Muscle layer of duodenum (tissue), 2 donors: ENCODE data around the gene PAM.

Experiments used
- H3K27ac ChIP-seq: one replicate; pipeline ENCODE4 v1.7.0; 2013; ENCODE audit warnings: mild to moderate bottlenecking, low read length
- H3K27me3 ChIP-seq: one replicate; pipeline ENCODE4 v1.7.0; 2013; ENCODE audit warnings: low read depth, mild to moderate bottlenecking, control low read depth, low read length
- H3K36me3 ChIP-seq, 2 donors: one replicate each; pipeline ENCODE4 v1.7.0; 2013; ENCODE audit warnings: low read length in 2 of 2, control low read depth in 1 of 2, mild to moderate bottlenecking in 1 of 2; ENCODE audit not compliant: insufficient read depth in 2 of 2, control insufficient read depth in 1 of 2
- H3K4me1 ChIP-seq, 2 donors: one replicate each; pipeline ENCODE4 v1.7.0; 2013; ENCODE audit warnings: low read length in 2 of 2, mild to moderate bottlenecking in 2 of 2, control low read depth in 1 of 2, moderate library complexity in 1 of 2; ENCODE audit not compliant: insufficient read depth in 2 of 2, control insufficient read depth in 1 of 2
- H3K4me3 ChIP-seq, 2 donors: one replicate each; pipeline ENCODE4 v1.7.0; 2013; ENCODE audit warnings: low read length in 2 of 2, low read depth in 1 of 2, mild to moderate bottlenecking in 1 of 2
- H3K9me3 ChIP-seq, 2 donors: one replicate each; pipeline ENCODE4 v1.7.0; 2013; ENCODE audit warnings: low read length in 2 of 2, control low read depth in 1 of 2, mild to moderate bottlenecking in 1 of 2; ENCODE audit not compliant: control insufficient read depth in 1 of 2
- donor health status: healthy.

The PAM gene

DNA sequence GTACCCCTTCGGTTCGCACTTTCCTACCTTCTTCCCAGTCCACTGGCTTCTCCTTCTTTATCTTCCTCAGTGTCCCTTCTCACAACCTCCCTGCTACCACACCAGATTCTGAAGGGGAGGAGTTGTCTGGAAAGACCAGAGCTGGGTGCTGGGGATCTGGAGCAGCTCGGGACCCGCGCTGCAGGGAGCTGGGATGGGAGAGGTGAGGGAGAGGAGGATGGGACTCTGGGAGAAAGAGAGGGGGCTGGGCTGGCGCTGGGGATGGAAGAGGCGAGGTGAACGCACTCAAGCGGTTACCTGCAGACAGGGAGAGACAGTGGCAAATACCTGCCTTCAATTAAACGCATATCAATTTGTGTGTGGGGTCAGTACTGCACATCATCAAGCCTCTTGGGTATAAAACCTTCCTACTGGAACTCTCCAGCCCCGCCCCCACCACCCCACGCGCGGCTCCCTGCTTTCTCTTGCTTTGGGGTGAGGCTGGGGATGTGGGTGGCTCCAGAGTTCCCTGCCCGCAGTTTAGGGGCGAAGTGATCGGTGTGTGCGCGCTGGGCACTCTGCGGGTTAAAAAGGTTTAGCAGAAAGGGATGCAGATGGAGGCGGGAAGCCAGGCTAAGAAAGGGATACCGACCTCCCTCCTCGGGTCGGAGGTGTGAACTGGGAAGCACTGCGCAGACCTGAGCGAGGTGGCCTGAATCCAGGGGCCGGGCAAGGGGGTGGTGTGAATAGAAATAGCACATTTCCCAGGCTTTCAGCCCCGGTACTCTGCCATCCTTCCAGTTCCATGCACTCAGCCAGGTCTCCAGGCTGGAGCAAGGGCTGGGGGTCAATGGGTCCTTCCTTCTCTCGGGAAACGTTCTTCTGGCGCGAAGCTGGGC lies 977 bp upstream of the PAM start:
- Histone ChIP-seq H3K27me3 (no peaks in the 10 kb centered on the region), H3K4me1 (peaks cover 0 to 4% of the 10 kb centered on the region in 2 donors), H3K27ac (no peak overlapping the region), H3K36me3 (no peaks in the 10 kb centered on the region), H3K4me3 (peak overlapping the region; percentile 72 to 83), H3K9me3 (no peaks in the 10 kb centered on the region)

DNA sequence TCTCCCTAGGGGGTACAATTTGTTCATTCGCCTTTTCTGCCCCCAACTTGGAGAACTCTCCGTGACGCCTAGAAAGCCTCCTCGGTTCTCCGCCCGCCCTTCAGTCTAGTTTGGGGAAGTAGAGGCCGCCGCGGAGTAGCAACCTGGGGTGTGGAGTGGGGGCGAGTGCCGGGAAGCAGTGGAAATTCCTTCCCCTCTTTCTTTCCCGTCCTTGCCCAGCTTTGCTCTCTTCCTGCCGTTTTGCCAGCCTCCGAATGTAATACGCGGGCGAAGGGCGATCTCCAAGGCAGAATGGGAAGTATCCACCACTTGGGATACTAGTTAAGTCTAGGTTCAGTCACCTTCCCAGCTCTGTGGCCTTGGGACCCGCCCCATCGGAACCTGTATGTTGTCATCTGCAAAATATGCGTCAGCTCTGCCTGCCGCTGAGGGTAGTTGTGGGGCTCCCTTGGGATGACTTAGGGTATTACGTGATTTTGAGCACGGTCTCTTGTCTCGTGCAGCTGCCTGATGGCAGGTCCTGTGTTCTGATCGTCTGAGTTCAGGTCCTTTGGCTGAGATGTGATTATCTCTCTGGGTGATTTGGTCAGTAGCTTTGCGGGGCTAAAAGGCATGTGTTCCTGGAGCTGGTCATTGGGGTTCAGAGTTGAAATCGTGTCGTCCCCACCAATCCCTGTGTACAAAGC lies 724 bp downstream of the PAM start:
- Histone ChIP-seq H3K9me3 (no peaks in the 10 kb centered on the region), H3K4me1 (peaks cover 0 to 15% of the 10 kb centered on the region in 2 donors), H3K27me3 (no peaks in the 10 kb centered on the region), H3K4me3 (peak overlapping the region; percentile 83 to 91), H3K27ac (peak overlapping the region; percentile 77), H3K36me3 (no peaks in the 10 kb centered on the region)

DNA sequence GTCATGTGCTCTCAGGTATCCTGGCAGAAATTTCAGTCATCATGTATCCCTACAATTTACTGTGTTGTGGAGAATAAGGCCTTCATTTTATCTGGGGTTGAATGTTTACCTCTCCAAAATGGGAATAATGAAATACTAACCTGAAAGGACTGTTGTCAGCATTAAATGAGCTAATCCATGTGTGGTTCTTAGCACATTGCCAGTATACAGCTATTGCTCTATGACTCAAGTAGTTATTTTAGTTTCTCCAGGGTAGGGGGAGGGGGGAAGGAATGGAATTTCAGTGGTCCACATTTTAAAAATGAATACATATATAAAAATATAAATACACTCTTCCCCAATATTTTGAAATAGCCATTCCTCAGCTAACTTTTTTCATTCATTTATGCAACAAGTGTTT lies 3.5 kb downstream of the PAM start:
- Histone ChIP-seq H3K4me1 (peaks cover 0 to 36% of the 10 kb centered on the region in 2 donors), H3K36me3 (no peaks in the 10 kb centered on the region), H3K27me3 (no peaks in the 10 kb centered on the region), H3K9me3 (no peaks in the 10 kb centered on the region), H3K4me3 (no peak overlapping the region), H3K27ac (no peak overlapping the region)

DNA sequence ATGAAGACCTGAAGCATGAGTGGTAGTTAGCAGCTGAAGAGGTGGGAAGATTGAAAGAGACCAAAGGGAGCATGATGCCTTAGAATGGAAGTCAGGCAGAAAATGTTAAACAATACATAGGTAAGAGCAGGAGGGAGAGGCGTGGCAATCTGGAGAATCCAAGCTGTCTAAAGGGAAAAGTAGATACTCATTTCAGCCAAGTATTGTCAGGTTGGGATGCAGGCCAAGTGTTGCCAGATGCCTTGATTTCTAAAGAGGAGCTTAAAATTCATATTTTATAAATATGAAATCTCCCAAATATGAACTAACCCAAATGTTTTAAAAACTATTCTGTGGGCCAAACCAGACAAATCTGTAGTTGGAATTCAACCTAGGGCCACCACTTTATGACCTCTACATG lies 4.2 kb downstream of the PAM start:
- H3K36me3 ChIP-seq = no peaks in the 10 kb centered on the region
- H3K4me3 ChIP-seq = no peak overlapping the region
- peaks cover 0 to 36% of the 10 kb centered on the region in 2 donors for H3K4me1 ChIP-seq

DNA sequence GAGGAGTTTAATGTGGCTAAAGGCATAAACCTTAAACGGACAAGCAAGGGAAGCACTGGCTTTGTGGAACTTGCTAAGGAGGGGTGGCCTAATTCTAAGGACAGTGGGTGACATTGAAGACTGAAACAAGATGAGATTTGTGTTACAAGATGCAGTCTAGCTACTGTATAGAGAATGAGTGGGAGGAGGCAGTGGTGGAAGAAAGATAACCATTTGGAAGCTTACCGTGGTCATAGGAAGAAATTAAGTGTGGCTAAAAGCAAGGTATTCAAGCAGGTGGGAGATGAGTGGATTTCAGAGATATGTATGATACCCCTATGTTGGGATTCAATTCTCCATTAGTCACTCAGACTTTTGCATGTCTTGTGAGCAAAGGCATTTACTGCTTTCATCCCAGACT lies 4.6 kb downstream of the PAM start:
- H3K27me3 ChIP-seq = no peaks in the 10 kb centered on the region
- no peaks in the 10 kb centered on the region for H3K36me3 ChIP-seq
- no peaks in the 10 kb centered on the region for H3K9me3 ChIP-seq
- H3K4me3 ChIP-seq = no peak overlapping the region
- peaks cover 0 to 36% of the 10 kb centered on the region in 2 donors for H3K4me1 ChIP-seq
- peak overlapping the region; percentile 16 for H3K27ac ChIP-seq

More for the DNA sequence above, 4.2 kb downstream of the PAM start:
- Histone ChIP-seq H3K9me3 (no peaks in the 10 kb centered on the region), H3K27me3 (no peaks in the 10 kb centered on the region), H3K27ac (no peak overlapping the region)

DNA sequence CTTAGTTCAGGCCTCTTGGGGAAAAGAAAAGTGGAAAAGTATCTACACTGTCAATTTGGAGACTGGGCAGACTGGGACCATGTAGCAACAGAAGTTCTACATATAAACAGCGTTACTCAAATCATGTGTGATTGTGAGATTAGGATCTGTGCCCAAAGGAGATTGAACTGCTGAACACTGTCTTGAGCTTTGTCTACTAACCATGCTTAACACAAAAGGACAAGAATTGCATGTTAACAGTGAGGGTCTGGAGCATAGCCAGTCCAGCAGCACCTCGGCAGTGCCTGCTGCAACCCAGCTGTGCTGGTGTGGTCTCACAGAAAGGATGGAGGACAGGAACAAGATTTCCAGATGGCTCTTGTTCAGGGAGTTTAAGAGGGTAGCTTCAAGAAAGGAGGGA lies 5.7 kb downstream of the PAM start:
- Histone ChIP-seq H3K36me3 (no peaks in the 10 kb centered on the region), H3K9me3 (no peaks in the 10 kb centered on the region), H3K4me3 (no peak overlapping the region), H3K4me1 (peaks cover 0 to 36% of the 10 kb centered on the region in 2 donors), H3K27me3 (no peaks in the 10 kb centered on the region), H3K27ac (no peak overlapping the region)

DNA sequence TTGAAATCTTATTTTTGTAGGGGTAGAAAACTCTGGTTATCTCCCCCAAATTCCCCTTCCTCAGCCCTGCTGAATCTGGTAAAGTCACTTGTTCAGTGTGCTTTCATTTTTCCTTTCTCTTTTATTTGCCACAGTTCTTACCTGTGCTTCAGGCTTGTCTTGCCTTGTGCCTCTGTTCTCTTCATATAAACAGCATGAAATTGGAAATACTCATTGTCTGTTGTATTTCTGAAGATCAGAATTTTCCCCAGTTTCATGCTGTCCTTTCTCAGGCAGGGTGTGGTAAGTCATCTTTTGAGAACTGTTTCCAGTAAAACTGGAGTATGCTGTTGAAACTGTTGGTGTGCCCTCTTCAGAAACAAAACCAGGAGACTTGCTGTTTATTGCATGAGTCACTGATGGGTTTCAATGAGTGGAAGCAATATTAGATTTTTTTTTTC lies 7.0 kb downstream of the PAM start:
- H3K4me3 ChIP-seq = peak overlapping the region in 1 of 2 donors; percentile 27
- H3K27ac ChIP-seq = peak overlapping the region; percentile 42
- H3K9me3 ChIP-seq = no peaks in the 10 kb centered on the region
- H3K36me3 ChIP-seq = no peaks in the 10 kb centered on the region
- peaks cover 0 to 36% of the 10 kb centered on the region in 2 donors for H3K4me1 ChIP-seq
- H3K27me3 ChIP-seq = no peaks in the 10 kb centered on the region

DNA sequence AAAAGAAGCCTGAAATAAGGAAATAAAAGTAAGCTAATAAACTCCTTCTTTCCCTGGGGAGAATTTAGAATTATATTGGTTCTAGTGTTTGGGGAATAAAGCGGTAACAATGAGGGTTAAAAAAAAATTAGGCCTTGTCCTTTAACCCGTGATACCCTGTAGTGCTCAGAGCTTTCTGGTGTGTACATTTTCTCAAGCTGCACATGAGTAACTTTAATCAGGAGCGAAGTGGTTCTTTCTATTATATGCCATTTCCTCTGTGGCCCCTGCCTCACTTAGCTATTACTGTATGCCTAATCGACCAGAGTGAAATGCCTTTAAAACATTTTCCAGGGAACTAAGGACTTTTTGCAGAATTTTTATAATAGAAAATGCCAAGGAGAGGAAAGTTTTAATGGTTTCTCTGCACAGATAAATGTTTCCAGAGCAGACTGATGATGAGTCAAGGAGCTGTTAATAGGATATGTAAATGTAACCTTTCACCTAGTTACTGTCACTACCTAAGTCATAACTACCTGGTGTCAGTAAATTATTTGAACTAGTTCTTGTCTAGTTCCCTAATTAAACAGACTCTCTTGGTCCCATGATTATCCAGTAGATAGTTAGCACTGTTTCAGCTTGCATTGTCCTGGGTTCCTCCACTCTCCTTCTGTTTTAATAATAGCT lies 7.6 kb downstream of the PAM start:
- Histone ChIP-seq H3K4me3 (no peak overlapping the region), H3K36me3 (no peaks in the 10 kb centered on the region), H3K9me3 (no peaks in the 10 kb centered on the region), H3K4me1 (peaks cover 0 to 36% of the 10 kb centered on the region in 2 donors), H3K27ac (no peak overlapping the region), H3K27me3 (no peaks in the 10 kb centered on the region)

DNA sequence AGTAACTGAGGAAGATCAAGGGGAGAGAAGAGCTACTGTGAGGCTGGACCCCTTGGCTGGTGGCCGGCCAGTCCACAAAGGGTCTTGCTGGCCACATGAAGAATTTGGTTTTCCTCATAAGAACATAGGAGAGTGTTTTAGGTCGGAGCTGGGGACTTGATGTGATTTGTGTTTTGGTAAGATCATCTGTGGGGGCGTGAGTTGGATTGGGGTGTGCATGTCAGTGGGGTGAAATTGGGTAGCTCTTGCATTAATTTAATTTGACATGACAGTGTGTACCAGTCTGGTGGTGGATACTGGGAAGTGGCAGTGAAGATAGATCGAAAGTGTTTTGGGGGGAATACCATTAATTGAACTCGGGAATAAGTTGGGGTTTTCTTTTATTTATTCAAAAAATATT lies 8.6 kb downstream of the PAM start:
- Histone ChIP-seq H3K9me3 (no peaks in the 10 kb centered on the region), H3K27me3 (no peaks in the 10 kb centered on the region), H3K27ac (no peak overlapping the region), H3K36me3 (no peaks in the 10 kb centered on the region), H3K4me1 (peaks cover 0 to 32% of the 10 kb centered on the region in 2 donors), H3K4me3 (no peak overlapping the region)

DNA sequence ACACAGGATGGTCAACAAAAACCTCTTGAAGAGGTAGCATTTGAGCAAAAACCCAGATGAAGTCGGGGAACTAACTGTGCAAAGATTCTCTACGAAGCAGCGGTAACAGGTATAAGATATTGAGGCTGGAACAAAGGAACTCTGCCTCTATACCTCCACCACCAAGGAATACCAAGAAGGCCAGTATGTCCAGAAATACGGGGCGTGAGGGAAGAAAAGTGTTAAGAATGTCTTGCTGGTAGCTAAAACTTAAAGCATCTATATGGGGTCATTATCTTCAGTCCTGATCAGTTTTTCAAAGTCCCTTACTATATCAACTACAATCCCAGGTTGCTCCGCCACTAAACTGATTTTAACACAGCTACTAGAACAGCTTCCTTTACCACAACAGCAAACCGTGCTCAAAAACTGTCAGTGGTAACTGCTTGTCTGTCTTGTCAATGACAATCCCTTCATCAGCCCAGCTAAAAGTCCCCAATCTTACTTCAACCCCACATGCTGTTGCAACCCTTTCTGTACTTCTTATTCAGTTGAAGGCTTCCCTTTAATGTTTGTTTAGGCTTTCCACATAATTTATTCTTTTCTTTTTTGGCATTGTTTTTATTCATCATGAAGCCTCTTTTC lies 9.4 kb downstream of the PAM start:
- Histone ChIP-seq H3K9me3 (no peaks in the 10 kb centered on the region), H3K4me3 (no peak overlapping the region), H3K36me3 (no peaks in the 10 kb centered on the region), H3K4me1 (peaks cover 0 to 32% of the 10 kb centered on the region in 2 donors), H3K27me3 (no peaks in the 10 kb centered on the region), H3K27ac (no peak overlapping the region)

DNA sequence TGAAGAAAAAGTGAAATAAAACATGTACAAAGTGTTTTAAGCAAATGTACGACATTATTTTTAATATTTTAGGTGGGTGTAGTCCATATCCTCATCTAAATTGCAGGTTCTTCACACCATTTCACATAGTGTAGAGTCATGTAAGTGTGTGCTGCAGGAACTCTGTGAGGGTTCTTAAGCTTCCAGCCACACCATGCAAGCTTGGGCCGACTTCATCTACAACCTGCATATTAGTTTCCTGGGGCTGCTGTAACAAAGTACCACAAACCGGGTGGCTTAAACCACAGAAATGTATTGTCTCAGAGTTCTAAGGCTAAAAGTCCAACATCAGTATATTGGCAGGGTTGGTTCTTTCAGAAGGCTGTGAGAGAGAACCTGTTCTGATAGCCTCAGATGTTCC lies 10.2 kb downstream of the PAM start:
- Histone ChIP-seq H3K4me3 (no peak overlapping the region), H3K4me1 (peaks cover 0 to 26% of the 10 kb centered on the region in 2 donors), H3K27me3 (no peaks in the 10 kb centered on the region), H3K27ac (no peak overlapping the region), H3K9me3 (no peaks in the 10 kb centered on the region), H3K36me3 (no peaks in the 10 kb centered on the region)
